GM19023 (cell line): ENCODE data around the gene SPIRE2.
"Not testable (repeated sequence)": the region's sequence is repeated elsewhere in the genome, so short reads cannot be mapped to it uniquely, and the experiment has no call there.

Experiments used
- ATAC-seq: cut with Tn5 transposase; IDR thresholded peaks from one replicate; pipeline ENCODE4 v1.9.1; 2021; ENCODE audit warnings: mild to moderate bottlenecking, moderate library complexity; ENCODE audit not compliant: unreplicated experiment

SPIRE2 gene

GRCh38 chr16:89834813-89835363 is 6.6 kb downstream of the SPIRE2 start:
- not testable (repeated sequence) for ATAC-seq

- not testable (repeated sequence) for ATAC-seq
Measured at GRCh38 chr16:89836484-89836883, 8.2 kb downstream of the SPIRE2 start.

- no peak for ATAC-seq
Measured at GRCh38 chr16:89837014-89837546, 8.8 kb downstream of the SPIRE2 start.

GRCh38 chr16:89841275-89841674 is 13.0 kb downstream of the SPIRE2 start:
- ATAC-seq = no peak

- no peak for ATAC-seq
Measured at GRCh38 chr16:89842471-89843408, 14.5 kb downstream of the SPIRE2 start.

GRCh38 chr16:89843409-89844350 is 15.4 kb downstream of the SPIRE2 start:
- no peak for ATAC-seq

- ATAC-seq = no peak
Measured at GRCh38 chr16:89844739-89845339, 16.6 kb downstream of the SPIRE2 start.

GRCh38 chr16:89845417-89845816 is 17.1 kb downstream of the SPIRE2 start:
- ATAC-seq = no peak

- no peak for ATAC-seq
Measured at GRCh38 chr16:89847051-89847939, 19.0 kb downstream of the SPIRE2 start.

- ATAC-seq = no peak
Measured at GRCh38 chr16:89847940-89848297, 19.6 kb downstream of the SPIRE2 start.

GRCh38 chr16:89848974-89849373 is 20.7 kb downstream of the SPIRE2 start:
- ATAC-seq = no peak

- no peak for ATAC-seq
Measured at GRCh38 chr16:89853306-89853993, 25.2 kb downstream of the SPIRE2 start.

GRCh38 chr16:89855301-89855945 is 27.1 kb downstream of the SPIRE2 start:
- ATAC-seq = no peak

GRCh38 chr16:89855986-89856385 is 27.7 kb downstream of the SPIRE2 start:
- no peak for ATAC-seq

GRCh38 chr16:89858973-89859614 is 30.8 kb downstream of the SPIRE2 start:
- ATAC-seq = no peak

- ATAC-seq = no peak
Measured at GRCh38 chr16:89859615-89860007, 31.3 kb downstream of the SPIRE2 start.

GRCh38 chr16:89860747-89861304 is 32.6 kb downstream of the SPIRE2 start:
- no peak for ATAC-seq

- no peak for ATAC-seq
Measured at GRCh38 chr16:89861648-89862047, 33.4 kb downstream of the SPIRE2 start.
